OCI-LY7 (cell line): ENCODE data around the gene INSM1. TPM values are rescaled to one million over a fixed set of nuclear protein-coding genes. Genes with fewer than 3 reads are reported as not detected.

Experiments used
- BruUV-seq: library from RNA; stranded (reverse); fragments of 400-500 nt; replicated peaks from 2 replicates; lab custom pipeline; 2021; lab: Mats Ljungman, UMichigan
- CTCF ChIA-PET: fragments of 300-600 bp; sonication (Branson Sonifier 250); formaldehyde crosslinking; loops from one replicate; lab custom pipeline; 2022; ENCODE audit warnings: antibody characterized with exemption; ENCODE audit not compliant: unreplicated experiment; lab: Charles Lee
- POLR2A ChIA-PET: fragments of 300-600 bp; sonication (Branson Sonifier 250); formaldehyde crosslinking; loops from one replicate; lab custom pipeline; 2022; ENCODE audit warnings: antibody characterized with exemption; lab: Charles Lee
- DNase-seq: peaks from one replicate; pipeline ENCODE4 v3.0.0-alpha.2; 2015; ENCODE audit warnings: low spot score
- H2AFZ ChIP-seq: fragments of 200-600 bp; sonication (generic), shearing (Covaris generic); 2 replicates; pipeline ENCODE4 v1.6.1; 2014; ENCODE audit warnings: mild to moderate bottlenecking, antibody characterized with exemption, low read length, moderate library complexity
- H3K27ac ChIP-seq: fragments of 200-600 bp; sonication (generic); 2 replicates; pipeline ENCODE4 v1.5.1; 2014; ENCODE audit warnings: mixed run types, low read depth, mild to moderate bottlenecking, moderate library complexity, low read length, inconsistent platforms; ENCODE audit not compliant: poor library complexity, severe bottlenecking
- H3K36me3 ChIP-seq: fragments of 200-600 bp; sonication (generic); 2 replicates; pipeline ENCODE4 v1.6.1; 2014; ENCODE audit warnings: mild to moderate bottlenecking, antibody characterized with exemption, low read length, moderate library complexity, mixed read lengths; ENCODE audit not compliant: insufficient read depth
- H3K4me1 ChIP-seq: fragments of 200-600 bp; sonication (generic); 2 replicates; pipeline ENCODE4 v1.5.1; 2014; ENCODE audit warnings: mild to moderate bottlenecking, low read length; ENCODE audit not compliant: insufficient read depth, poor library complexity, severe bottlenecking
- H3K4me2 ChIP-seq: fragments of 200-600 bp; sonication (generic); 2 replicates; pipeline ENCODE4 v1.6.1; 2014; ENCODE audit warnings: mild to moderate bottlenecking, low read length
- H3K4me3 ChIP-seq: fragments of 200-600 bp; sonication (generic); 2 replicates; pipeline ENCODE4 v1.5.1; 2014; ENCODE audit warnings: mild to moderate bottlenecking, low read depth, low read length; ENCODE audit not compliant: poor library complexity, severe bottlenecking
- H3K79me2 ChIP-seq: fragments of 200-600 bp; sonication (generic); 2 replicates; pipeline ENCODE4 v1.6.1; 2016; ENCODE audit warnings: low read depth, mild to moderate bottlenecking, low read length, moderate library complexity, mixed read lengths; ENCODE audit not compliant: insufficient read depth
- H3K9me2 ChIP-seq: fragments of 200-600 bp; sonication (generic); 2 replicates; pipeline ENCODE4 v1.6.1; 2016; ENCODE audit warnings: mild to moderate bottlenecking, low read length, mixed read lengths; ENCODE audit not compliant: insufficient read depth
- H3K9me3 ChIP-seq: fragments of 200-600 bp; sonication (generic); 2 replicates; pipeline ENCODE4 v1.6.1; 2014; ENCODE audit warnings: mild to moderate bottlenecking, mixed run types, low read length, mixed read lengths
- H4K20me1 ChIP-seq: fragments of 200-600 bp; sonication (generic); 2 replicates; pipeline ENCODE4 v1.6.1; 2014; ENCODE audit warnings: mild to moderate bottlenecking, antibody characterized with exemption, low read length, moderate library complexity, mixed read lengths; ENCODE audit not compliant: insufficient read depth
- EZH2phosphoT487 ChIP-seq: fragments of 200-600 bp; sonication (generic); IDR thresholded peaks from 2 replicates; pipeline ENCODE4 v1.6.1; 2018; ENCODE audit warnings: low read depth, borderline replicate concordance, mild to moderate bottlenecking, mixed run types, antibody characterized with exemption, low read length, moderate library complexity, mixed read lengths
- intact Hi-C: fragments of 100-400 bp; cut with micrococcal nuclease; formaldehyde crosslinking; loops from one replicate; pipeline ENCODE4 v1.10.0; 2022; ENCODE audit not compliant: unreplicated experiment
- total RNA-seq, 2 experiments: library from RNA; depleted of rRNA in 1 of 2; stranded (reverse); fragments of >200 nt in 1 of 2; shearing (Covaris generic) in 1 of 2; gene quantifications; 2 replicates each; pipeline ENCODE4 v1.2.3, GENCODE V29; 2014 to 2022
- TF ChIP-seq, protein P1 (sequence below): fragments of 200-600 bp; sonication (generic); conservative IDR thresholded peaks from 2 replicates; pipeline ENCODE4 v1.5.1; 2014; ENCODE audit warnings: mild to moderate bottlenecking, antibody characterized with exemption, low read length, moderate library complexity, mixed read lengths

INSM1 gene
- total RNA-seq, 2 experiments from 2014 or later = not detected

DNA sequence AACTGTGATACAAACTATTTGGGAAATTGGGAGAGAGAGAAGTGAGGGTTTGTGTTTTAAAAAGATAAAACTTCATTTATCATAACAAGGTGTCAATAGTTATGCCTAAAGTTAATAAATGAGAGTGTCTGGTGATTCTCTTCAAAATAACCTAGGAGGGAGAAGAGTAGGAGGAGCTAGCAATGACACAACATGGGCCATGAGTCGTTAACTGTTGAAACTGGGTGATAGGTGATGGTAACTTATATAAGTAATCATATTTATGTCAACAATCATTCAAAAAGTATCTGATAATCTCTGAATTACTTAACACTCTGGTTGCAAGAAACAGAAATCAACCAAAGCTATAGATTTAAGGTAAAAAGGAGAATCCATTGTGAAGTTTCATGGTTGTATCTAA is 46.8 kb upstream of the INSM1 start:
- POLR2A ChIA-PET = no interaction called here
- CTCF ChIA-PET = no interaction called here
- TF ChIP-seq EZH2phosphoT487 = no peak
- TF ChIP-seq, protein P1, sequence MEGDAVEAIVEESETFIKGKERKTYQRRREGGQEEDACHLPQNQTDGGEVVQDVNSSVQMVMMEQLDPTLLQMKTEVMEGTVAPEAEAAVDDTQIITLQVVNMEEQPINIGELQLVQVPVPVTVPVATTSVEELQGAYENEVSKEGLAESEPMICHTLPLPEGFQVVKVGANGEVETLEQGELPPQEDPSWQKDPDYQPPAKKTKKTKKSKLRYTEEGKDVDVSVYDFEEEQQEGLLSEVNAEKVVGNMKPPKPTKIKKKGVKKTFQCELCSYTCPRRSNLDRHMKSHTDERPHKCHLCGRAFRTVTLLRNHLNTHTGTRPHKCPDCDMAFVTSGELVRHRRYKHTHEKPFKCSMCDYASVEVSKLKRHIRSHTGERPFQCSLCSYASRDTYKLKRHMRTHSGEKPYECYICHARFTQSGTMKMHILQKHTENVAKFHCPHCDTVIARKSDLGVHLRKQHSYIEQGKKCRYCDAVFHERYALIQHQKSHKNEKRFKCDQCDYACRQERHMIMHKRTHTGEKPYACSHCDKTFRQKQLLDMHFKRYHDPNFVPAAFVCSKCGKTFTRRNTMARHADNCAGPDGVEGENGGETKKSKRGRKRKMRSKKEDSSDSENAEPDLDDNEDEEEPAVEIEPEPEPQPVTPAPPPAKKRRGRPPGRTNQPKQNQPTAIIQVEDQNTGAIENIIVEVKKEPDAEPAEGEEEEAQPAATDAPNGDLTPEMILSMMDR = no peak

GRCh38 chr20:20321917-20322316 is 46.0 kb upstream of the INSM1 start:
- TF ChIP-seq, protein P1 = no peak
- no peak for TF ChIP-seq EZH2phosphoT487
- Histone ChIP-seq H3K4me1 (no peaks in the 10 kb centered on the region), H4K20me1 (no peaks in the 10 kb centered on the region), H3K79me2 (no peaks in the 10 kb centered on the region), H3K27ac (no peak overlapping the region), H3K9me3 (no peaks in the 10 kb centered on the region), H3K9me2 (no peaks in the 10 kb centered on the region), H3K36me3 (no peaks in the 10 kb centered on the region), H3K4me3 (no peak overlapping the region), H3K4me2 (no peak overlapping the region), H2AFZ (no peak overlapping the region)
- POLR2A ChIA-PET = interaction anchor here (0.8 kb wide), 1 partner anchor 20 kb away, joined by 4 read pairs; no protein-coding TSS in a partner anchor
- no peak for DNase-seq
- BruUV-seq = no TSS peak
- intact Hi-C loops = no loop called here
- CTCF ChIA-PET = no interaction called here

More for the DNA sequence above, 46.8 kb upstream of the INSM1 start:
- H3K36me3 ChIP-seq = no peaks in the 10 kb centered on the region
- no peaks in the 10 kb centered on the region for H3K4me1 ChIP-seq
- no peaks in the 10 kb centered on the region for H3K9me2 ChIP-seq
- intact Hi-C loops = no loop called here
- DNase-seq = no peak
- no peaks in the 10 kb centered on the region for H4K20me1 ChIP-seq
- H3K9me3 ChIP-seq = no peaks in the 10 kb centered on the region
- no peak overlapping the region for H3K4me2 ChIP-seq
- H3K27ac ChIP-seq = no peak overlapping the region
- no peaks in the 10 kb centered on the region for H3K79me2 ChIP-seq
- BruUV-seq = no TSS peak
- H2AFZ ChIP-seq = no peak overlapping the region
- H3K4me3 ChIP-seq = no peak overlapping the region

DNA sequence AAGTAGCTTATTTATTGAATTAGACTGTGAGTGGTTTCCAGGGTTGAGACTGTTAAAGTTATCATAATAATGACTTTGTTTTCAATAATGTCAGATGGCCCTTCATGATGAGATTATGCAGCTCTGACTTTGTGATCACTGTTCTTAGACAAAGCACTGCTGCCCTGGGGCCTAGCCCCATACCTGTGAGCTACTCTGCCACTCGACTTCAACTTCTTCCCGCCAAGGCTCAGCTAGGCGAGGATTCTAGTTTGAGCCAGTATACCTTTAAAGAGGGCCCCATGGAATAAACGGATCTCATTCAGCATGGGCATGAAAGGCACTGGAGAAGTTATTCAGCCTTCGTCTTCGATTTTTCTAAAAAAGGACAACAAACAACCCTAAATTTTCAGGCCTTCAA is 45.0 kb upstream of the INSM1 start:
- Histone ChIP-seq H4K20me1 (no peaks in the 10 kb centered on the region), H3K9me3 (no peaks in the 10 kb centered on the region), H3K4me2 (no peak overlapping the region), H2AFZ (no peak overlapping the region), H3K4me1 (no peaks in the 10 kb centered on the region), H3K4me3 (no peak overlapping the region), H3K79me2 (no peaks in the 10 kb centered on the region), H3K36me3 (no peaks in the 10 kb centered on the region), H3K9me2 (no peaks in the 10 kb centered on the region), H3K27ac (no peak overlapping the region)
- no TSS peak for BruUV-seq
- TF ChIP-seq, protein P1 = no peak
- no peak for TF ChIP-seq EZH2phosphoT487
- DNase-seq = no peak
- POLR2A ChIA-PET = no interaction called here
- intact Hi-C loops = no loop called here
- CTCF ChIA-PET = no interaction called here
